HEK293 (cell line): Measurements from ENCODE around the gene ZBTB20.

ENCODE experiments used
- CTCF ChIA-PET: fragments of 350-600 bp; formaldehyde crosslinking; extraction: SDS; loops from one replicate; lab custom pipeline; 2021; ENCODE audit warnings: antibody characterized with exemption; lab: Yijun Ruan, JAX
- POLR2A ChIA-PET: fragments of 300-600 bp; formaldehyde crosslinking; extraction: SDS; loops from one replicate; lab custom pipeline; 2020; ENCODE audit warnings: antibody characterized with exemption, inconsistent platforms; lab: Yijun Ruan, JAX
- H3K27ac ChIP-seq: fragments of 200-500 bp; sonication (Bioruptor generic); 2 replicates; pipeline ENCODE4 v1.5.1; 2014; ENCODE audit warnings: low read depth, low read length, control low read depth, inconsistent platforms; ENCODE audit errors: extremely low read depth
- H3K36me3 ChIP-seq, 2 experiments: fragments of 200-500 bp in 1 of 2; sonication (Bioruptor generic) in 1 of 2; 1 replicate in 1 of 2; 2 replicates in 1 of 2; pipeline ENCODE4 v1.5.1; 2014 to 2017; ENCODE audit warnings: inconsistent platforms in 2 of 2, low read length in 2 of 2; ENCODE audit not compliant: control insufficient read depth in 2 of 2, insufficient read depth in 1 of 2
- H3K4me1 ChIP-seq: fragments of 200-500 bp; sonication (Bioruptor generic); 2 replicates; pipeline ENCODE4 v1.5.1; 2014; ENCODE audit warnings: mild to moderate bottlenecking, low read length, inconsistent platforms; ENCODE audit not compliant: control insufficient read depth, insufficient read depth
- H3K4me3 ChIP-seq: 2 replicates; pipeline ENCODE4 v1.5.1; 2011; ENCODE audit warnings: low read depth, mild to moderate bottlenecking, control low read depth, low read length, moderate library complexity
- H3K9me3 ChIP-seq: fragments of 200-500 bp; sonication (Bioruptor generic); 2 replicates; pipeline ENCODE4 v1.5.1; 2014; ENCODE audit warnings: low read depth, low read length, inconsistent platforms; ENCODE audit not compliant: control insufficient read depth, insufficient read depth
- BCL11A ChIP-seq: fragments of 450-650 bp; formaldehyde crosslinking; IDR thresholded peaks from 2 replicates; pipeline ENCODE4 v1.5.1; 2016; ENCODE audit warnings: low read depth, missing biosample characterization, missing genetic modification characterization
- BCL11B ChIP-seq: fragments of 450-650 bp; formaldehyde crosslinking; IDR thresholded peaks from 2 replicates; pipeline ENCODE4 v1.5.1; 2016; ENCODE audit warnings: low read depth, missing biosample characterization, missing genetic modification characterization
- FEZF1 ChIP-seq: fragments of 450-650 bp; formaldehyde crosslinking; IDR thresholded peaks from 2 replicates; pipeline ENCODE4 v1.5.1; 2016; ENCODE audit warnings: missing biosample characterization, missing genetic modification characterization
- GFI1B ChIP-seq: fragments of 450-650 bp; formaldehyde crosslinking; IDR thresholded peaks from 2 replicates; pipeline ENCODE4 v1.5.1; 2016; ENCODE audit warnings: missing biosample characterization, missing genetic modification characterization
- KLF9 ChIP-seq: fragments of 450-650 bp; formaldehyde crosslinking; IDR thresholded peaks from 2 replicates; pipeline ENCODE4 v1.5.1; 2016; ENCODE audit warnings: missing biosample characterization, missing genetic modification characterization, low read depth
- MYNN ChIP-seq: fragments of 450-650 bp; formaldehyde crosslinking; IDR thresholded peaks from 2 replicates; pipeline ENCODE4 v1.5.1; 2016; ENCODE audit warnings: missing biosample characterization, missing genetic modification characterization, borderline replicate concordance
- SP3 ChIP-seq: fragments of 450-650 bp; formaldehyde crosslinking; IDR thresholded peaks from 2 replicates; pipeline ENCODE4 v1.5.1; 2016; ENCODE audit warnings: missing biosample characterization, missing genetic modification characterization
- SP7 ChIP-seq: fragments of 450-650 bp; formaldehyde crosslinking; IDR thresholded peaks from 2 replicates; pipeline ENCODE4 v1.5.1; 2016; ENCODE audit warnings: missing biosample characterization, missing genetic modification characterization
- TCF7L2 ChIP-seq: IDR thresholded peaks from 2 replicates; pipeline ENCODE4 v1.6.1; 2011; ENCODE audit warnings: low read depth, mild to moderate bottlenecking, inconsistent platforms, low read length, moderate library complexity, borderline replicate concordance
- YY1 ChIP-seq: fragments of 450-650 bp; formaldehyde crosslinking; IDR thresholded peaks from 2 replicates; pipeline ENCODE4 v1.5.1; 2018; ENCODE audit warnings: missing biosample characterization, missing genetic modification characterization
- ZBTB48 ChIP-seq: fragments of 450-650 bp; formaldehyde crosslinking; IDR thresholded peaks from 2 replicates; pipeline ENCODE4 v1.5.1; 2016; ENCODE audit warnings: missing biosample characterization, missing genetic modification characterization
- ZBTB49 ChIP-seq: fragments of 450-650 bp; formaldehyde crosslinking; IDR thresholded peaks from 2 replicates; pipeline ENCODE4 v1.5.1; 2016; ENCODE audit warnings: missing biosample characterization, missing genetic modification characterization, low read depth
- ZBTB6 ChIP-seq: fragments of 450-650 bp; formaldehyde crosslinking; IDR thresholded peaks from 2 replicates; pipeline ENCODE4 v1.5.1; 2017; ENCODE audit warnings: missing biosample characterization, missing genetic modification characterization
- ZBTB8A ChIP-seq: fragments of 450-650 bp; formaldehyde crosslinking; IDR thresholded peaks from 2 replicates; pipeline ENCODE4 v1.5.1; 2016; ENCODE audit warnings: missing biosample characterization, missing genetic modification characterization
- ZEB2 ChIP-seq: fragments of 450-650 bp; formaldehyde crosslinking; IDR thresholded peaks from 2 replicates; pipeline ENCODE4 v1.5.1; 2016; ENCODE audit warnings: missing biosample characterization, missing genetic modification characterization
- ZFP3 ChIP-seq: fragments of 450-650 bp; formaldehyde crosslinking; IDR thresholded peaks from 2 replicates; pipeline ENCODE4 v1.5.1; 2016; ENCODE audit warnings: low read depth, missing biosample characterization, missing genetic modification characterization
- ZNF2 ChIP-seq: fragments of 450-650 bp; formaldehyde crosslinking; IDR thresholded peaks from 2 replicates; pipeline ENCODE4 v1.5.1; 2016; ENCODE audit warnings: missing biosample characterization, missing genetic modification characterization
- ZNF23 ChIP-seq: fragments of 450-650 bp; formaldehyde crosslinking; IDR thresholded peaks from 2 replicates; pipeline ENCODE4 v1.5.1; 2016; ENCODE audit warnings: missing biosample characterization, missing genetic modification characterization, borderline replicate concordance
- ZNF266 ChIP-seq: fragments of 450-650 bp; formaldehyde crosslinking; IDR thresholded peaks from 2 replicates; pipeline ENCODE4 v1.5.1; 2016; ENCODE audit warnings: missing biosample characterization, missing genetic modification characterization, low read depth
- ZNF366 ChIP-seq: fragments of 450-650 bp; formaldehyde crosslinking; conservative IDR thresholded peaks from 2 replicates; pipeline ENCODE4 v1.5.1; 2016; ENCODE audit warnings: missing biosample characterization, missing genetic modification characterization
- ZNF433 ChIP-seq: fragments of 450-650 bp; formaldehyde crosslinking; IDR thresholded peaks from 2 replicates; pipeline ENCODE4 v1.5.1; 2016; ENCODE audit warnings: missing biosample characterization, missing genetic modification characterization, low read depth
- ZNF585B ChIP-seq: fragments of 450-650 bp; formaldehyde crosslinking; IDR thresholded peaks from 2 replicates; pipeline ENCODE4 v1.5.1; 2016; ENCODE audit warnings: missing biosample characterization, missing genetic modification characterization
- ZNF664 ChIP-seq: fragments of 450-650 bp; formaldehyde crosslinking; IDR thresholded peaks from 2 replicates; pipeline ENCODE4 v1.5.1; 2016; ENCODE audit warnings: missing biosample characterization, missing genetic modification characterization
- ZNF777 ChIP-seq: fragments of 450-650 bp; formaldehyde crosslinking; IDR thresholded peaks from 2 replicates; pipeline ENCODE4 v1.5.1; 2017; ENCODE audit warnings: missing biosample characterization, missing genetic modification characterization, borderline replicate concordance
- ZSCAN30 ChIP-seq: fragments of 450-650 bp; IDR thresholded peaks from 2 replicates; pipeline ENCODE4 v1.5.1; 2018; ENCODE audit warnings: missing biosample characterization, mild to moderate bottlenecking, missing genetic modification characterization, moderate library complexity
- ZXDB ChIP-seq: fragments of 450-650 bp; formaldehyde crosslinking; IDR thresholded peaks from 2 replicates; pipeline ENCODE4 v1.5.1; 2016; ENCODE audit warnings: missing biosample characterization, missing genetic modification characterization
- TF ChIP-seq, protein P1 (sequence below): fragments of 450-650 bp; formaldehyde crosslinking; IDR thresholded peaks from 2 replicates; pipeline ENCODE4 v1.5.1; 2016; ENCODE audit warnings: missing biosample characterization, missing genetic modification characterization
- TF ChIP-seq, protein P2 (sequence below): fragments of 450-650 bp; formaldehyde crosslinking; IDR thresholded peaks from 2 replicates; pipeline ENCODE4 v1.5.1; 2016; ENCODE audit warnings: missing biosample characterization, missing genetic modification characterization
- TF ChIP-seq, protein P3 (sequence below): fragments of 450-650 bp; formaldehyde crosslinking; IDR thresholded peaks from 2 replicates; pipeline ENCODE4 v1.5.1; 2016; ENCODE audit warnings: missing biosample characterization, missing genetic modification characterization, borderline replicate concordance

ZBTB20 gene

DNA sequence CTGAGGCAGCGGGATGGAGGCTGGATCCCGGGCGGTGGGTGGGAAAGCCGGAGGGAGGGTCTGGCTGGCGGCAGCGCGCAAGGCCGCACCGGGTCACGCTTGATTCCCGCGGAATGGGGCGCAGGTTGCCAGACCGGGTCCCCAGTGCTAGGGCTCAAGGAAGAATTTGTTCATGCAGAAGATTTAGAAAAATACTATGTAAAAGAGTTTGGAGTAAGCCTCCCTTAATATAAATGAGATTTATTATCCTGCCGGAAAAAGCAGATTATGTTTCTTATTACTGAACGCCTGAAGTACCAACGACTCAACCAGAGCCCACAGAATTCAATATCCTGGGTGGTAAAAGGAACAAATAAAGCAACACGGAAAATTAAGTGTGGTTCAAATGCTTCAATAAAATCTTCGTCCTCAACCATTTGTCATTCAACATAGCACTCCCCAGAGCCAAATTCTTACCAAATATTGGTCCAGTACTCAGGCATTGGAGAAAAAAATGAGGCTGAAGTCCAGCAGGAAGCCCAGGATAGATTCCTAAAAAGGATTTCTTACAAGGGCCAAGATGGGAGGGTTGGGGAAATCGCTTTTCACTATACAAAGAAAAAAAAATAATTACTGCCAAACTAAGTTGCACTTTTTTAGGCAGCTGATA, 1.2 kb upstream of the ZBTB20 start (continued):
- TF ChIP-seq, protein P1, sequence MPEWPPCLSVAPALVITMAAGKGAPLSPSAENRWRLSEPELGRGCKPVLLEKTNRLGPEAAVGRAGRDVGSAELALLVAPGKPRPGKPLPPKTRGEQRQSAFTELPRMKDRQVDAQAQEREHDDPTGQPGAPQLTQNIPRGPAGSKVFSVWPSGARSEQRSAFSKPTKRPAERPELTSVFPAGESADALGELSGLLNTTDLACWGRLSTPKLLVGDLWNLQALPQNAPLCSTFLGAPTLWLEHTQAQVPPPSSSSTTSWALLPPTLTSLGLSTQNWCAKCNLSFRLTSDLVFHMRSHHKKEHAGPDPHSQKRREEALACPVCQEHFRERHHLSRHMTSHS: no peak
- no peak for TF ChIP-seq ZNF23
- no peak for TF ChIP-seq ZSCAN30 (tag by site-specific recombination)
- TF ChIP-seq ZBTB8A (tag by site-specific recombination): peak; percentile 69
- TF ChIP-seq ZBTB6: 0 out of 2 replicates have a peak, but pooled peaks have one; percentile 12
- 0 out of 2 replicates have a peak, but pooled peaks have one; percentile 34 for TF ChIP-seq YY1 (tag by site-specific recombination)
- no peak for TF ChIP-seq ZNF777 (tag by site-specific recombination)
- no peak for TF ChIP-seq GFI1B (tag by site-specific recombination)
- TF ChIP-seq TCF7L2: no peak
- TF ChIP-seq ZEB2: peak; percentile 2; the same call in 1 of the 2 replicates
- no peak for TF ChIP-seq BCL11B (tag by site-specific recombination)
- no peak for TF ChIP-seq ZNF664 (tag by site-specific recombination)
- no peak for TF ChIP-seq ZBTB49 (tag by site-specific recombination)
- TF ChIP-seq ZNF585B (tag by site-specific recombination): no peak
- TF ChIP-seq SP3 (tag by site-specific recombination): 0 out of 2 replicates have a peak, but pooled peaks have one; percentile 32
- TF ChIP-seq ZNF433 (tag by site-specific recombination): no peak
- TF ChIP-seq ZBTB48 (tag by site-specific recombination): peak; percentile 47; the same call in 1 of the 2 replicates

DNA sequence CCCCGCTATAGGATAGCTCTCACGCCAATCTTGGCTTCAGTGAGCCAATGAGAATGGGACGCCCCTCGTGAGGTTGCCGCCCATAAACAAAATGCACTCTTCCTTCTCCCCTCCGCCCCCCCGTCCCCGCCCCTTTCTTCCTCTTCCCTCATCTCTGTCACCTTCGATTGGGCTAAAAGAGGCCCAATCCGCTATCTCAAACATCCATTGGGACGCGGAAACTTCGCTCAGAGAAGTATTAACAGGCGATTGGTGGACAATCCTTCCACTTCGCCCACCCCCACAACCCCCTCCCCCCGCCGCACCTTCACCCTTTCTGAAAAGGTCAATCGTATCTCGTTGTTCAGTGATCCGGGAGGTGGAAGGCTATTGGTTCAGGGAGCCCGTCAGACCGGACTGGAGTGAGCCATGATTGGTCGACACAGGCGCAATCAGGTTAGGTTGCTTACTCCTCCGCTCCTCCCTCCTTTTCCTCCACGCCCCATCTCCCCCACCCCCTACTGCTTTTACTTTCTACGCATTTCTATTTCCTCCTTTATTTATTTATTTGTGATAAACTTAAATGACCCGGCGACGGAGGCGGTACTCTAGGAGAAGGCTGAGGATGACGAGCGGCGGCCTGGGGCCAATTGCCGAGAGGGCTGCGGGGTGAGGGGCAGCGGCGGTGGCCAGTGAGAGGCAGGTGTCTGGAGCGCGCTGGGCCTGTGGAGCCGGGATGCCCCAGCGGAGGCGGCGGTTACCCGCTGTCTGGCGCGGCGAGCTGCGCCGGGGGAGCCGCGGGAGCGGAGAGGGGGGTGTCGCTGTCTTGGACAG, 447 bp upstream of the ZBTB20 start:
- Histone ChIP-seq H3K9me3 (no peaks in the 10 kb centered on the region), H3K27ac (peak overlapping the region; percentile 96), H3K36me3 (no peaks in the 10 kb centered on the region), H3K4me1 (0 out of 2 replicates have a peak, but pooled peaks cover 3% of the 10 kb centered on the region), H3K4me3 (peak overlapping the region; percentile 73)
- POLR2A ChIA-PET: interaction anchor here (1.0 to 1.8 kb wide), 3 partner anchors 9 to 511 kb away, joined by 4 to 6 read pairs (median 5); no protein-coding TSS in a partner anchor
- CTCF ChIA-PET: interaction anchor here (0.7 kb wide), 2 partner anchors 242 to 313 kb away, joined by 3 to 4 read pairs; no protein-coding TSS in a partner anchor
- TF ChIP-seq BCL11A (tag by site-specific recombination) (0 out of 2 replicates have a peak, but pooled peaks have one; percentile 36), ZNF266 (no peak), ZNF2 (tag by site-specific recombination) (no peak), ZFP3 (tag by site-specific recombination) (no peak), ZBTB8A (tag by site-specific recombination) (peak; percentile 94), ZNF366 (tag by site-specific recombination) (peak; percentile 100), SP7 (tag by site-specific recombination) (peak; percentile 62), MYNN (no peak), FEZF1 (peak; percentile 78), ZXDB (tag by site-specific recombination) (peak; percentile 56; the same call in 1 of the 2 replicates), ZNF777 (tag by site-specific recombination) (no peak), KLF9 (peak; percentile 68; the same call in 1 of the 2 replicates)
- TF ChIP-seq, protein P2, sequence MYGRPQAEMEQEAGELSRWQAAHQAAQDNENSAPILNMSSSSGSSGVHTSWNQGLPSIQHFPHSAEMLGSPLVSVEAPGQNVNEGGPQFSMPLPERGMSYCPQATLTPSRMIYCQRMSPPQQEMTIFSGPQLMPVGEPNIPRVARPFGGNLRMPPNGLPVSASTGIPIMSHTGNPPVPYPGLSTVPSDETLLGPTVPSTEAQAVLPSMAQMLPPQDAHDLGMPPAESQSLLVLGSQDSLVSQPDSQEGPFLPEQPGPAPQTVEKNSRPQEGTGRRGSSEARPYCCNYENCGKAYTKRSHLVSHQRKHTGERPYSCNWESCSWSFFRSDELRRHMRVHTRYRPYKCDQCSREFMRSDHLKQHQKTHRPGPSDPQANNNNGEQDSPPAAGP (tag by site-specific recombination): 0 out of 2 replicates have a peak, but pooled peaks have one; percentile 50
- TF ChIP-seq, protein P3, sequence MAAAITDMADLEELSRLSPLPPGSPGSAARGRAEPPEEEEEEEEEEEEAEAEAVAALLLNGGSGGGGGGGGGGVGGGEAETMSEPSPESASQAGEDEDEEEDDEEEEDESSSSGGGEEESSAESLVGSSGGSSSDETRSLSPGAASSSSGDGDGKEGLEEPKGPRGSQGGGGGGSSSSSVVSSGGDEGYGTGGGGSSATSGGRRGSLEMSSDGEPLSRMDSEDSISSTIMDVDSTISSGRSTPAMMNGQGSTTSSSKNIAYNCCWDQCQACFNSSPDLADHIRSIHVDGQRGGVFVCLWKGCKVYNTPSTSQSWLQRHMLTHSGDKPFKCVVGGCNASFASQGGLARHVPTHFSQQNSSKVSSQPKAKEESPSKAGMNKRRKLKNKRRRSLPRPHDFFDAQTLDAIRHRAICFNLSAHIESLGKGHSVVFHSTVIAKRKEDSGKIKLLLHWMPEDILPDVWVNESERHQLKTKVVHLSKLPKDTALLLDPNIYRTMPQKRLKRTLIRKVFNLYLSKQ (tag by site-specific recombination): no peak
